A673 (cell line): ENCODE data around the gene APLP2.

Source experiments
- EZH2 ChIP-seq: fragments of 200-600 bp; sonication (generic); IDR thresholded peaks from 2 replicates; pipeline ENCODE4 v1.6.1; 2017; ENCODE audit warnings: borderline replicate concordance, low read depth, mild to moderate bottlenecking, mixed read lengths, antibody characterized with exemption, low read length; ENCODE audit not compliant: poor library complexity, severe bottlenecking
- TF ChIP-seq, protein P1 (sequence below): fragments of 300-800, 200-600 bp; sonication (generic); conservative IDR thresholded peaks from 2 replicates; pipeline ENCODE4 v1.5.1; 2017; ENCODE audit warnings: low read depth, mild to moderate bottlenecking, antibody characterized with exemption, low read length, moderate library complexity, mixed read lengths

DNA sequence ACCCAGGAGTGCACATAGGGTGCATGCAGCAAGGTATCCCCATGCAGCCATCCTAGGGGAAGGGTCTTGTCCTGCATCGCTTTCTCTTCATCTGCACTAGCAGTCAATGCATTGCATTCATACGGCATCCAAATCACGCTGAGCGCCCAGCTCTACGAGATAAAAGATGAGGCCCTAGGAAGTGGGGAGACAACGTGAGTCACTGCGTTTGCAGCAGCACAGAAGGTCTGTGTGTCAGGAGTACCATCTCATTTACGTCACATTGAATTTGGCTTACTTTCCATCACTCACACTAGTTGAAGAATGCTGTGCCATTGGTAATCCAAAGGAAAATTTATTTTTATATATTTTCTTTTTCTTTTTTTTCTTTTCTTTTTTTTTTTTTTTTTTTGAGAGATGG is 87.4 kb downstream of the APLP2 start:
- TF ChIP-seq, protein P1, sequence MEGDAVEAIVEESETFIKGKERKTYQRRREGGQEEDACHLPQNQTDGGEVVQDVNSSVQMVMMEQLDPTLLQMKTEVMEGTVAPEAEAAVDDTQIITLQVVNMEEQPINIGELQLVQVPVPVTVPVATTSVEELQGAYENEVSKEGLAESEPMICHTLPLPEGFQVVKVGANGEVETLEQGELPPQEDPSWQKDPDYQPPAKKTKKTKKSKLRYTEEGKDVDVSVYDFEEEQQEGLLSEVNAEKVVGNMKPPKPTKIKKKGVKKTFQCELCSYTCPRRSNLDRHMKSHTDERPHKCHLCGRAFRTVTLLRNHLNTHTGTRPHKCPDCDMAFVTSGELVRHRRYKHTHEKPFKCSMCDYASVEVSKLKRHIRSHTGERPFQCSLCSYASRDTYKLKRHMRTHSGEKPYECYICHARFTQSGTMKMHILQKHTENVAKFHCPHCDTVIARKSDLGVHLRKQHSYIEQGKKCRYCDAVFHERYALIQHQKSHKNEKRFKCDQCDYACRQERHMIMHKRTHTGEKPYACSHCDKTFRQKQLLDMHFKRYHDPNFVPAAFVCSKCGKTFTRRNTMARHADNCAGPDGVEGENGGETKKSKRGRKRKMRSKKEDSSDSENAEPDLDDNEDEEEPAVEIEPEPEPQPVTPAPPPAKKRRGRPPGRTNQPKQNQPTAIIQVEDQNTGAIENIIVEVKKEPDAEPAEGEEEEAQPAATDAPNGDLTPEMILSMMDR = no peak
- TF ChIP-seq EZH2 = no peak
